HEK293 (cell line): Measurements from ENCODE around the gene TTR.

ENCODE experiments used
- CTCF ChIA-PET: fragments of 350-600 bp; formaldehyde crosslinking; extraction: SDS; loops from one replicate; lab custom pipeline; 2021; ENCODE audit warnings: antibody characterized with exemption; lab: Yijun Ruan, JAX
- POLR2A ChIA-PET: fragments of 300-600 bp; formaldehyde crosslinking; extraction: SDS; loops from one replicate; lab custom pipeline; 2020; ENCODE audit warnings: antibody characterized with exemption, inconsistent platforms; lab: Yijun Ruan, JAX
- H3K27ac ChIP-seq: fragments of 200-500 bp; sonication (Bioruptor generic); 2 replicates; pipeline ENCODE4 v1.5.1; 2014; ENCODE audit warnings: low read depth, low read length, control low read depth, inconsistent platforms; ENCODE audit errors: extremely low read depth
- H3K36me3 ChIP-seq, 2 experiments: fragments of 200-500 bp in 1 of 2; sonication (Bioruptor generic) in 1 of 2; 1 replicate in 1 of 2; 2 replicates in 1 of 2; pipeline ENCODE4 v1.5.1; 2014 to 2017; ENCODE audit warnings: inconsistent platforms in 2 of 2, low read length in 2 of 2; ENCODE audit not compliant: control insufficient read depth in 2 of 2, insufficient read depth in 1 of 2
- H3K4me1 ChIP-seq: fragments of 200-500 bp; sonication (Bioruptor generic); 2 replicates; pipeline ENCODE4 v1.5.1; 2014; ENCODE audit warnings: mild to moderate bottlenecking, low read length, inconsistent platforms; ENCODE audit not compliant: control insufficient read depth, insufficient read depth
- H3K4me3 ChIP-seq: 2 replicates; pipeline ENCODE4 v1.5.1; 2011; ENCODE audit warnings: low read depth, mild to moderate bottlenecking, control low read depth, low read length, moderate library complexity
- H3K9me3 ChIP-seq: fragments of 200-500 bp; sonication (Bioruptor generic); 2 replicates; pipeline ENCODE4 v1.5.1; 2014; ENCODE audit warnings: low read depth, low read length, inconsistent platforms; ENCODE audit not compliant: control insufficient read depth, insufficient read depth
- PATZ1 ChIP-seq: fragments of 450-650 bp; formaldehyde crosslinking; IDR thresholded peaks from 2 replicates; pipeline ENCODE4 v1.5.1; 2016; ENCODE audit warnings: missing biosample characterization, missing genetic modification characterization
- TRIM28 ChIP-seq: IDR thresholded peaks from 2 replicates; pipeline ENCODE4 v1.6.1; 2011; ENCODE audit warnings: low read length, control low read depth, borderline replicate concordance
- ZNF341 ChIP-seq: fragments of 450-650 bp; formaldehyde crosslinking; IDR thresholded peaks from 2 replicates; pipeline ENCODE4; 2016; ENCODE audit warnings: low read depth, missing biosample characterization, missing genetic modification characterization
- ZNF423 ChIP-seq: fragments of 450-650 bp; formaldehyde crosslinking; IDR thresholded peaks from 2 replicates; pipeline ENCODE4 v1.5.1; 2016; ENCODE audit warnings: missing biosample characterization, missing genetic modification characterization
- ZNF521 ChIP-seq: fragments of 450-650 bp; formaldehyde crosslinking; IDR thresholded peaks from 2 replicates; pipeline ENCODE4 v1.5.1; 2017; ENCODE audit warnings: missing biosample characterization, mild to moderate bottlenecking, missing genetic modification characterization
- ZNF624 ChIP-seq: fragments of 450-650 bp; formaldehyde crosslinking; IDR thresholded peaks from 2 replicates; pipeline ENCODE4 v1.5.1; 2017; ENCODE audit warnings: missing biosample characterization, missing genetic modification characterization
- TF ChIP-seq, protein P1 (sequence below): fragments of 450-650 bp; formaldehyde crosslinking; IDR thresholded peaks from 2 replicates; pipeline ENCODE4 v1.5.1; 2017; ENCODE audit warnings: missing biosample characterization, missing genetic modification characterization

TTR gene

GRCh38 chr18:31647127-31647753 is 55.6 kb downstream of the TTR start:
- TF ChIP-seq TRIM28 (0 out of 2 replicates have a peak, but pooled peaks have one; percentile 46), PATZ1 (tag by site-specific recombination) (no peak), ZNF521 (no peak), ZNF423 (no peak), ZNF624 (tag by site-specific recombination) (no peak), ZNF341 (tag by site-specific recombination) (0 out of 2 replicates have a peak, but pooled peaks have one; percentile 25)
- TF ChIP-seq, protein P1, sequence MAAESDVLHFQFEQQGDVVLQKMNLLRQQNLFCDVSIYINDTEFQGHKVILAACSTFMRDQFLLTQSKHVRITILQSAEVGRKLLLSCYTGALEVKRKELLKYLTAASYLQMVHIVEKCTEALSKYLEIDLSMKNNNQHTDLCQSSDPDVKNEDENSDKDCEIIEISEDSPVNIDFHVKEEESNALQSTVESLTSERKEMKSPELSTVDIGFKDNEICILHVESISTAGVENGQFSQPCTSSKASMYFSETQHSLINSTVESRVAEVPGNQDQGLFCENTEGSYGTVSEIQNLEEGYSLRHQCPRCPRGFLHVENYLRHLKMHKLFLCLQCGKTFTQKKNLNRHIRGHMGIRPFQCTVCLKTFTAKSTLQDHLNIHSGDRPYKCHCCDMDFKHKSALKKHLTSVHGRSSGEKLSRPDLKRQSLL (tag by site-specific recombination) = no peak
- no peaks in the 10 kb centered on the region for H3K36me3 ChIP-seq
- H3K9me3 ChIP-seq = no peaks in the 10 kb centered on the region
- H3K27ac ChIP-seq = no peak overlapping the region
- no peak overlapping the region for H3K4me3 ChIP-seq
- POLR2A ChIA-PET = no interaction called here
- peaks cover 11% of the 10 kb centered on the region for H3K4me1 ChIP-seq
- CTCF ChIA-PET = interaction anchor here (0.6 to 1.3 kb wide), 6 partner anchors 15 to 59 kb away, joined by 3 to 4 read pairs (median 3); no protein-coding TSS in a partner anchor
